ENCODE measurements around the gene MBD3L2B. TPM values are rescaled to one million over a fixed set of nuclear protein-coding genes. Genes with fewer than 3 reads are reported as not detected.

MBD3L2B gene
- polyA plus RNA-seq, 2 of the 4 experiments (the other 2 are of a cell fraction) = not detected

DNA sequence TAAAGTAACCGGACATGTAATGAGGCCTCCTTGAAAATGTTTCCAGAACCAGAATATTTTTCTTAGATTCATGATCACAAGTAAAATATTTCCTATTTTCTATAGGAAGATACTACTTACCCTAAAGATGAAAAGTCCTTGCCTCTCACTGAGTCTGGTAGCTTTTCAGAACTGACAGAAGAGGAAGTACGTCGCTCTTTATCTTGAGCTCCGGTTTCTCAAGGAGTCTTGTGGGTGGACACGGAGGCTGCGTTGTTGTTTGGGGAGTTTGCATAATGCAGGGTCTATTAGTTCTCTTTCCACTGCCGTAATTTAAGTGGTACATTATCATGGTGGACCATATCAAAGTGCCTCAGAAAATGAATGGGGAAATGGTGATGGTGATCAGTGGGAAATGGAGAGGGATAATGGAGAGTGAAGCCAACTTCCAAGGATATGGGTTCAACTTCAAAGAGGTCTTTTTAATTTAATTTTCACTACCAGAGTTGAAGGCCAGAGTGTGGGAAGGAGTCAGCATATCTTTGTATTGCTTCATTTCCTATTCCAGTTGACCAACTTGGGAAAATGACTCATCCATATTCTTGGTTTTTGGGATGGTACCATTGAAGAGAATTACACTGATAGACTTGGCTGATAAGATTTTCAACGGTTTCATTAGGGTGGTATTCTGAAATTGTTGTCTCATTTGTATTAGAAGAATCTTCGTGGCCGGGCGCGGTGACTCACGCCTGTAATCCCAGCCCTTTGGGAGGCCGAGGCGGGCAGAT is 23.4 kb downstream of the MBD3L2B start:
- no peak for FAIRE-seq
- Histone ChIP-seq H3K27ac (no peak overlapping the region), H3K9me3 (no peaks in the 10 kb centered on the region), H3K4me2 (no peak overlapping the region), H3K4me1 (no peaks in the 10 kb centered on the region), H3K4me3 (no peak overlapping the region)
- ATAC-seq = no peak
- ChIA-PET POLR2A (no interaction called here), CTCF (interaction anchor here (0.6 kb wide), 1 partner anchor 654 kb away, joined by 3 read pairs; no protein-coding TSS in a partner anchor)
- no peak for DNase-seq (ENCODE audit: low read depth in 1 of 2, low spot score in 1 of 2)
- TF ChIP-seq, protein P1, sequence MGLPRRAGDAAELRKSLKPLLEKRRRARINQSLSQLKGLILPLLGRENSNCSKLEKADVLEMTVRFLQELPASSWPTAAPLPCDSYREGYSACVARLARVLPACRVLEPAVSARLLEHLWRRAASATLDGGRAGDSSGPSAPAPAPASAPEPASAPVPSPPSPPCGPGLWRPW (IDR thresholded peaks at IDR 0.05) = no peak
- no peak for TF ChIP-seq FOSL2 (IDR thresholded peaks at IDR 0.05)
- TF ChIP-seq FOSL2 (CRISPR knock-in tag; IDR thresholded peaks at IDR 0.05) = 0 out of 2 replicates have a peak, but pooled peaks have one; percentile 16
- TF ChIP-seq SREBF2 (IDR thresholded peaks at IDR 0.05) = no peak
- TF ChIP-seq CBX2 (IDR thresholded peaks at IDR 0.05; ENCODE audit: borderline replicate concordance, low read depth) = no peak
- TF ChIP-seq EHF (CRISPR knock-in tag; IDR thresholded peaks at IDR 0.05) = no peak
- TF ChIP-seq JUN (IDR thresholded peaks at IDR 0.05) = no peak
- TF ChIP-seq MYC (IDR thresholded peaks at IDR 0.05; ENCODE audit: borderline replicate concordance, low read length) = no peak
- no peak for TF ChIP-seq ESRRA (IDR thresholded peaks at IDR 0.05; ENCODE audit: borderline replicate concordance, low read length)
- 65% methylated on average over 15 of the region's 15 CpGs for WGBS (ENCODE audit: missing lambda C conversion rate)

DNA sequence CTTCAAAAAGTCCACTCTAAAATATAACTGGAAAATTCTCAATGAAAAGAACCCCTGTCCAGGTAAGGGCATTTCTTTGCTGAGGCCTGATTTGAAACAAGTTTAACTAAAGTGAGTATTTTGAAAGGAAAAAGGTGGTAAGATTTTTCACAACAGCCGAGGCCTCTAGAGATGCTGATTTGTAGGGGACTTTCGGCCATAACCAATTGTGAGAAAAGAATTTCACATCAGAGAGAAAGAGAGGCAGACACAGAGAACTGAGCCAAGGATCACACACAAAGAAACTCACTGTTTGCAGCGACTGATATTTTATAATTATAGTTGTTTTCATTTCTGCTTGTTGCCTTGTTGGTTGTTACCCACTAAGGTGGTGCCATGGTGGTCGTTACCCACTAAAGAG is 24.4 kb downstream of the MBD3L2B start:
- CTCF ChIA-PET = no interaction called here
- no peaks in the 10 kb centered on the region for H3K9me3 ChIP-seq
- no peak for DNase-seq (ENCODE audit: low read depth in 1 of 2, low spot score in 1 of 2)
- FAIRE-seq = no peak
- no peak overlapping the region for H3K27ac ChIP-seq
- H3K4me2 ChIP-seq = no peak overlapping the region
- POLR2A ChIA-PET = no interaction called here
- no peak for ATAC-seq
- no peak overlapping the region for H3K4me3 ChIP-seq
- no peaks in the 10 kb centered on the region for H3K4me1 ChIP-seq
- WGBS (ENCODE audit: missing lambda C conversion rate) = 7% methylated on average over 4 of the region's 4 CpGs
- TF ChIP-seq CBX2 (IDR thresholded peaks at IDR 0.05; ENCODE audit: borderline replicate concordance, low read depth) (no peak), JUNB (IDR thresholded peaks at IDR 0.05) (no peak), ZC3H11A (IDR thresholded peaks at IDR 0.05) (no peak), CHD4 (IDR thresholded peaks at IDR 0.05; ENCODE audit: borderline replicate concordance) (no peak), CHD2 (IDR thresholded peaks at IDR 0.05; ENCODE audit: low read length, partially characterized antibody) (no peak), FOXS1 (CRISPR knock-in tag; IDR thresholded peaks at IDR 0.05) (no peak), POLR2A (IDR thresholded peaks at IDR 0.05; ENCODE audit: low read length) (no peak), RARB (CRISPR knock-in tag; IDR thresholded peaks at IDR 0.05) (no peak), CEBPB (IDR thresholded peaks at IDR 0.05) (no peak), RNF2 (IDR thresholded peaks at IDR 0.05; ENCODE audit: borderline replicate concordance, low read depth) (no peak), TFCP2L1 (CRISPR knock-in tag; IDR thresholded peaks at IDR 0.05) (no peak), HEYL (CRISPR knock-in tag; IDR thresholded peaks at IDR 0.05) (no peak), EHF (CRISPR knock-in tag; IDR thresholded peaks at IDR 0.05) (no peak), MAFK (IDR thresholded peaks at IDR 0.05; ENCODE audit: partially characterized antibody) (no peak), MYC (IDR thresholded peaks at IDR 0.05; ENCODE audit: borderline replicate concordance, low read length) (no peak), HOXB13 (CRISPR knock-in tag; IDR thresholded peaks at IDR 0.05; ENCODE audit: low read depth) (no peak), TP53 (CRISPR knock-in tag; IDR thresholded peaks at IDR 0.05) (no peak), CBX8 (IDR thresholded peaks at IDR 0.05) (no peak)
- TF ChIP-seq, protein P2, sequence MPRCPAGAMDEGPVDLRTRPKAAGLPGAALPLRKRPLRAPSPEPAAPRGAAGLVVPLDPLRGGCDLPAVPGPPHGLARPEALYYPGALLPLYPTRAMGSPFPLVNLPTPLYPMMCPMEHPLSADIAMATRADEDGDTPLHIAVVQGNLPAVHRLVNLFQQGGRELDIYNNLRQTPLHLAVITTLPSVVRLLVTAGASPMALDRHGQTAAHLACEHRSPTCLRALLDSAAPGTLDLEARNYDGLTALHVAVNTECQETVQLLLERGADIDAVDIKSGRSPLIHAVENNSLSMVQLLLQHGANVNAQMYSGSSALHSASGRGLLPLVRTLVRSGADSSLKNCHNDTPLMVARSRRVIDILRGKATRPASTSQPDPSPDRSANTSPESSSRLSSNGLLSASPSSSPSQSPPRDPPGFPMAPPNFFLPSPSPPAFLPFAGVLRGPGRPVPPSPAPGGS (IDR thresholded peaks at IDR 0.05) = no peak
- TF ChIP-seq, protein P3, sequence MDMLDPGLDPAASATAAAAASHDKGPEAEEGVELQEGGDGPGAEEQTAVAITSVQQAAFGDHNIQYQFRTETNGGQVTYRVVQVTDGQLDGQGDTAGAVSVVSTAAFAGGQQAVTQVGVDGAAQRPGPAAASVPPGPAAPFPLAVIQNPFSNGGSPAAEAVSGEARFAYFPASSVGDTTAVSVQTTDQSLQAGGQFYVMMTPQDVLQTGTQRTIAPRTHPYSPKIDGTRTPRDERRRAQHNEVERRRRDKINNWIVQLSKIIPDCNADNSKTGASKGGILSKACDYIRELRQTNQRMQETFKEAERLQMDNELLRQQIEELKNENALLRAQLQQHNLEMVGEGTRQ (IDR thresholded peaks at IDR 0.05) = no peak

Data from A549 (cell line).